GM21576 (cell line): ENCODE results near the gene OPTC.
"Not testable (repeated sequence)": the region's sequence is repeated elsewhere in the genome, so short reads cannot be mapped to it uniquely, and the experiment has no call there.

ENCODE experiments used
- ATAC-seq: cut with Tn5 transposase; IDR thresholded peaks from one replicate; pipeline ENCODE4 v1.9.1; 2021; ENCODE audit warnings: mild to moderate bottlenecking, moderate library complexity; ENCODE audit not compliant: unreplicated experiment

The OPTC gene

DNA sequence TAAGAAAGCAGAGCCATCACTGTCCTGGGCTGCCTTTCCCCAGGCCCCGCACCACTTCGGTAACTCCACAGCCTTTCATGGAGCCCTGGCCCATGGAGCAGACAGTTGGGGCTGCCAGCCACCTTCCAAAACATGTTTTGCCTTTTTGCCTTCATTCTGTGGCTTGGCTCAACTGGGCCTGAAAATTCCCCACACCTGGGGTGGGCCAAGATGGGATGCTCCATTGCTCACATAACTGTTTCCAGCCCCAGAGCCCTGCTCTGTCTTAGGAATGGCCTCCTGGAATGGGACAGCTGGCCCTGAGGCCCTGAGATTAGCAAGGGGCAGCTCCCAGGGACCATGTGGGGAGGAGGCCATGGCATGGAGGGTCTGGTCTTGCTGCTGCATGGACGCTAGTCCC, 29.2 kb upstream of the OPTC start:
- no peak for ATAC-seq

DNA sequence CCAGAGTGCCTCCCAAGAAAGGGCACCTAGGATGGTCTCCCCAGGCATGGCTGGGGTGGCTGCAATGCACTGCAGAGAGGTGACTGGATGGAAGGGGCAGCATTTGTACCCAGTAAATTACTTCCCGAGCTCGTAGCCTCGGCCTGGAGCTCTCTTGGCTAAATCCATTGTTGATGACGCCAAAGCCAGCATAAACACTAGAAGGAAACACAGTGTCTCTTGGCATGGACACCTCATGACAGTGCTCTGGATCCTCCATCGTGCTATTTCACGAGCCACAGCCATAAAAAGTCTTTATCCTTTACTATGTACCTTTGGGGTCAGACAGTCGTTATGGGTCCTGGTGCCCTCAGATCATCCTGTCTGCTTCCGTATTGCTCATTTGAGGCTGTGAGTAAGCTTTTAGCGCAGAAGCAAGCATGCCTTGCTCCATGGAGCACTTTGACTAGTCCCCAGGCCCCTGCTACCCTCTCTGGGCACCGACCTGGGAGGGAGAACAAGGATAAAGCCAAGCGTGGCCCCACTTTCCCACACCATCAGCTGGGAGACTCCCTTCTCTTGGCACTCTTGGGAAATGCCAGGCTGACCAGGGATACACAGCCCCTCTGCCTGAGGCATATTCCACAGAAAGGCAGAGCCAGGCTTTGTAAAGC, 28.7 kb upstream of the OPTC start:
- no peak for ATAC-seq

DNA sequence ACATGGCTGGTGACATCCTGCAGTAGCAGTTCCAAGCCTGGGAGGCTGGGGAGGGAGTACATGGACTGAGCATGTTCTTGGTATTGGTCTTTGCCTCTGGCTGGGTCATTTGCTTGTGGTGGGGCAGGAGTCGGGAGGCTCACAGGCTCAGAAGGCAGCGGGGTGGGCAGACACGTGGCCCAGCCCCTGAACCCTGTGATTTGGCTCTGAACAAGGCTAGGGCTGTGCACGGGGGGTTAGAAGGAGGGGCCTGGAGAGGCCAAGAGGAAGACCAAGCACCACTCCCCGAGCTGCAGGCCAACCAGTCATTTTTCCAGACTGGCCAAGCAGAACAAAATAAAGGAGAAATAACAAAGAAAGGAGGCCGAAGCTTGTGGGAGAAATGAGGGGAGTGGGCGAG, 28.0 kb upstream of the OPTC start:
- no peak for ATAC-seq

DNA sequence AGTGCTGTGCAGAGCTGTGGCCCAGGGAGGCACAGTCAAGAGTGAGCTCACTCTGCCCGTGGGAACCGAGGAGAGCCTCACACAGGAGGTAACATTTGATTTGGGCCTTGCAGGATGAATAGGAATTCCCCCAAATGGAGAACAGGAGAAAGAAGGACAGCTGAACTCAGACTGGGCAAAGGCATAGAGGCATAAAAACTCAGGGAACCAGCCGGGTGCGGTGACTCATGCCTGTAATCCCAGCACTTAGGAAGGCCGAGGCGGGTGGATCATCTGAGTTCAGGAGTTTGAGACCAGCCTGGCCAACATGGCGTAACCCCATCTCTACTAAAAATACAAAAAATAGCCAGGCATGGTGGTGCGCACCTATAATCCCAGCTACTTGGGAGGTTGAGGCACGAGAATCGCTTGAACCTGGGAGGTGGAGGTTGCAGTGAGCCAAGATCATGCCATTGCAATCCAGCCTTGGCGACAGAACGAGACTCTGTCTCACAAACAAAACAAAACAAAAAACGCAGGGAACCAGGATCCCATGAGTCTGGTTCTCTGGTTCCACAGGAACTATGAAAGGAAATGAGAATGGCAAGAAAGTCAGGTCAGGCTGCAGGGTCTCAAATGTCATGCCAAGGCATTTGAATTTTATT, 26.9 kb upstream of the OPTC start:
- ATAC-seq, result not testable (repeated sequence)

DNA sequence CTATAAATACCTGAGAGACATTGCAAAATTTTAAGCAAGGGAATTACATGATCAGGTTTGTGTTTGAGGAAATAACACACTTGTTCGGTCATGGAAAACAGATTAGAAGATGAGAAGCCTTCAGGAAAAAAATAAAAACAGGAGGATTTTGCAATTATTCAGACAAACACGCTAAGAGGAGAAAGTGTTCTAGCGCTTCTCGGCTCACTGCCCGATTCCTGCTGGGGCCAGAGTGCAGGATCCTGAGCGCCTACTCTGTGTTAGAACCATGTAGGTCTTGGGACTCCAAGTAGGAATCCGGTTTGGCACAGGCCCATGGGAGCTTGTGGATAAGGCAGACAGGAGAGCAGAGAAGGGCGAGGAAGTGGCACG, 26.4 kb upstream of the OPTC start:
- no peak for ATAC-seq

DNA sequence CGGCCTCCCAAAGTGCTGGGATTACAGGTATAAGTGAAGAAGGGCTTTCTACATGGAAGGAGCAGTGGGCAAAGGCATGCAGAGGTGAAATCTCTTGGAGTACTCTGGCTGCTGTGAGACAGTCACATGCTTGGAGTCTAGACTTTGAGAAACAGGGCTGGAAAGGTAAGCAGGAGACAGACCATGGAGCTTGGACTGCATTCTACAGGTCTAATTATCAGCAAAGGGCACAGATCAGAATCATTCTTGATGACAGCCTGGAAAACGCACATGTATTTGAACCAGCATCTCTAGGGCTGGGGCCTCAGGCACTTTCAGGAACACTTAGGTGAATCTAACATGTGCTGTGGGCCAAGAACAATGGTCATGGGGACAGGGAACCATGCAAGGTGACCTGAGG, 25.6 kb upstream of the OPTC start:
- no peak for ATAC-seq

DNA sequence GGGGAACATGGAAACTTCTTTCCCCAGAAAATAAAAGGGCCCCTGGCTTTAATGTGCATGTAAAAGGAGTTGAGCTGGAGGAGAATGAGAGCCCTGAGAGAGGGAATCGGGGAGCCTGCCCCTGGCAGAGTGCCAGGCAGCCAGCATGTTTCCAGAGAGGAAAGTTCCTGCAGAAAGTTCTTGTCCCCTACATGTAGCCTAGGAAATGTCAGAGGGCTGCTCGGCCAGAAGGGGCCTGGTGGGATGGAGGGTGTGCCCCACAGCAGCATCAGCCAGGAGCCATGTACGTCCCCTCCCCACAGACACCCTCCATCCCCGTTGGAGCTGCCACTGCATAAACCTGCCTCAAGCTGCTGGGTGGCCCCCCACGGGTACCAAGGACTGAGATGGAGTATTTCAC, 23.7 kb upstream of the OPTC start:
- no peak for ATAC-seq

DNA sequence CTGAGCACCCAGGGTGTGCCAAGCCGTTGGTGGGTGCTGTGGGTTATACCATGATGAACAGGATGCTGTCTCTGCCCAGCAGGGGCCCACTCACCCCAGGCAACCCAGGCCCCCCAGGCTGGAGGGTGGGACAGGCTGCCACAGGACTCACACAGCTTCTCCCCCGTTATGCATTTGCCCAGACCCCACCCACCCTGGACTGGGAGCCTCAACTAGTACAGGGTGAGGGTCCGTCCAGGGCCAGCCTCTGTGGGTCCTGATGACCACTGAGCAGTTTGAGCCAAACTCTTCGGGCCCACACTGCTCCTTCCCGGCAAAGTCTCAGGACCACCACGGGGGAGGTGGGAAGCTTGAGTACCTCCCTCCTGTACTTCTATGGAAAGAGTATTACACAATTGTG, 22.1 kb upstream of the OPTC start:
- no peak for ATAC-seq

DNA sequence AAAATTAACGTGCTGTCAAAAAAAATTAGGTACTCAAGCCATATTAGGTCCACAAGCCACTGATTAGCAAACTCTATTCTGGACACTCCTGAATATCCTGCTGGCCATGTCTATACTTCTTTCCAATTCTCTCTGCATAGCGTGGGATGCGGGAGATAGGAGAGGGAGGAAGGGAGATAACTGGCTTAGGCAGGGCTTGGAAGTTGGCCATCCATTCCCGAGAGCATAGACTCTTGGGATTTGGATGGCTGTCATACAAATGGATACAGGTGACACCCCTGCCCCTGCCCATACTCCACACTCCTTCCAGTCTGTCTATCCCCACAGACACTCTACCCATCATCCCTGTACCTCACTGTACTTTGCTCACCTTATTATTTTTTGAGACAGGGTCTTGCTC, 20.7 kb upstream of the OPTC start:
- no peak for ATAC-seq

DNA sequence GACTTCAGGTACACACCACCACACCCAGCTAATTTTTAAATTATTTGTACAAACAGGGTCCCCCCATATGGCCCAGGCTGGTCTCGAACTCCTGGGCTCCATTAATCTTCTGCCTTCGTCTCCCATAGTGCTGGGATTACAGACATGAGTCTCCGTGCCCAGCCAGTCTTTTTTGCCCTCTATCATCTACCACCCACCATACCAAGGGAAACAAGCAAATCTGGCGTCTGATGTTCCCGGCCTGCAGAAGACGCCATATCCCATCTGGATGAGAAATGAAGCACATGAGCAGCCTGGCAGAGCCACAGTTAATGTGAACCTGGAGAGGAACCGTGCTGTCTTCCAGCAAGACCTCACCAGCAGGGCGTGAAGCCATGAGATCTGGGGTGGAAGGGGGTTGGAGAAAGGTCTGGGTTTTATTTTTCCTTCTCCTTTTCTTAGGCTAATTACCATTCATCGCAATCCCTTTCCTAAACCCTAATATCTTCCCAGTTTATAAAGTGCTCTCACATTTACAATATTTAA, 20.1 kb upstream of the OPTC start:
- ATAC-seq, result no peak

DNA sequence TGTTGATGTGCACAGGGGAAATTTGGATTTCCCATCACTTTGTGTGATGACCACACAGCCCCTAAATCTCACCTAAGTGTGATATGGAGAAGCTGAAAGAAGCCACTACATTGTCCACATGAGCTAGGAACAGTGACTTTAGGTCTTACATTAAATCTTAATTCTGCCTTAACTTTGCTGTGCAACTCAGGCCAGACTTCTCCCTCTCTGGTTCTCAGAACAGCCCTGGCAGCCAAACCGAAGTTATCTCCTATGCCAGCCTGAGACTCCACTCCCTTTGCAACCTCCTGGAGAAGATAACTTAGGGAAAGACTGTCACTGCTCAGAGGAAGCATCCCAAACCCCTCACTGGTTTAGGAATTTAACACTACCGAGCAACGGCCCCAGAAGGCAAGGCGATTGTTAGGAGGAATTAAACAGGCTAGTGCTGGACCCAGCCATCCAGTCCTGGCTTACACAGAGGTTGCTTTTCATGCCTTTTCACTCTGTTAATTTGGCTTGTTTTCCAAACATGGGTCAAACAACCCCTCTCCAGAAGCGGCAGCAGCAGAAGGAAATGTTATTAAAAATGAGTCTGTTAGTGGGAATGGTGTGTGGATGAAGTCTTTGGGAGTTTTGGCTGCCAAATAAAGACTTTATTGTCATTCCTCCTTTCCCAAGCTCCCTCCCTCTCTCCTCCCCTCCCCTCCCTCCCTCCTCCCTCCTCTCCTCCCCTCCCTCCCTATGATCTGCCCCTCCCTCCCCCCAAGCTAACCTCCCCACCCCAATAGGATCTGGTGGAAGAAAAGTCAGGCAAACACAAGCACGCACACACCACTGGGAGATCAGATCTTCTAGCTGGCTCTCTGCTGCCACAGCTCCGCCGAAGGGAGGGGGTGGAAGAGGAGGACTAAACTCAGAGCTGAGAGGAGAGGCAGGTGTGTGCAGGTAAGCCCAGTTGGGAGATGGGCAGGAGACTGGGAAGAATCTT, 18.7 kb upstream of the OPTC start, which contains the start of gene PRELP:
TSS of gene PRELP (plus strand) at position 795 of the 970 bp plus-strand sequence. CDS start 7,379 bp downstream, outside the sequence.
- no peak for ATAC-seq

DNA sequence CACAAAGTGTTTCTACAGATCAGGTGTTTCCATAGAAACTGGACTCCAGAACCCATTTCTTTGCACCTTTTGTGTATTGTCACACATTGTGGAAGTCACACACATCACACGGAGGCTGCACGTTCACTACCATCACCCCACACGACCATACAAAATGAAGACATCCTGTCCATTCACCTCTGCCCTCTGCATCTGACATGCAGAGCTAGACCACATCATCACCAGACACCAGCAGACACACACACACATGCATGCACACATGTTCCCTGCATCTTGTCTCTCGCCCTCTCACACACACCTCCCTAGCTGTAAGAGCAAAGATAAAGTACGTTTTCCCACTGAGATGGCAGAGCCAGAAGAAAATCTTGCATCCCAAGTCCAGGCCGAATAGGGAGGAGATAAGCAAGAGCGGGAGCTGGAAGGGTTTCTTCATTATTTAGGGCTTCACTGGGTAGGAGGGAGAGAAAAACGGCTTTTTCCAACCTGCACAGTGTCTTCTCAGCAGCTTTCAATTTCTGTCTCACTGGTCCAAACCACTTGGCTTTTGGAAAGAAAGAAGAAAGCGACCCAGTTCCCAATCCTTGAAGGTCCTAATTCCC, 17.6 kb upstream of the OPTC start:
- no peak for ATAC-seq

DNA sequence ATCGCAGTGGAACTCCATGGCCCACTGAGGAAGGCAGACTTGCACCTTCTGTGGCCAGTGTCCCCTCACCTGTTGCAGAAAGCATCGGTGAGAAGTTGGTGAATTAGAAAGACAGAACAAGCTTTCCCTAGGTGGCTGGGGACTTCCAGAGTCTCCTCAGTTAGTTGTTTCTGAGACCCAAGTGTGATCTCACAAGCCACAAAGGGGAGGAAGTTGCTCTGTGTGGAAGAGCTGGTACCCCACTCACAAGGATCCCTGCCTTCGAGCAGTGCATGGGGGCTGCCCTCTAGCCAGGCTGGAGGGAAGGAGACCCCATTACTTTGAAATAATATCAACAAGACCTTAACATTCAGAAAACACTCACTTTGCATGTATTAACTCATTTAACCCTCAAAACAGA, 16.2 kb upstream of the OPTC start:
- no peak for ATAC-seq

DNA sequence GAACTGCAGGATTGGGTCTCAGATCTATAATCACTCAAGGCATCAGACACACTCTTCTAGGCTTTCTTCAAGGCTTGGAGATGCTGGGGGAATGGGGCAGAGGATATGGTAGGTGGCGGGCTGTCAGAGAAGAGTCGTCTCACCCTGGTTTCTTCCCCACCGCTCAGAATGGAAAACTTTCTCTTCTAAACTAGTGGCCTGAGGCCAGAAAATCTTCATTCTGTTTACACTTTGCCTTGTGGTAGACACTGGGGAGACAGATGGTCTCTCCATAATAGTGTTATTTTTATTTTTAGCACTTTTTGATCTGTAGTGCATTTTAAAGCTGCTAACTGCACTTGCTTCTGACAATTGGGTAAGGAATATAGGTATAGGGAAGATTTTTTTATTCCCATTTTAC, 15.7 kb upstream of the OPTC start:
- ATAC-seq, result no peak

DNA sequence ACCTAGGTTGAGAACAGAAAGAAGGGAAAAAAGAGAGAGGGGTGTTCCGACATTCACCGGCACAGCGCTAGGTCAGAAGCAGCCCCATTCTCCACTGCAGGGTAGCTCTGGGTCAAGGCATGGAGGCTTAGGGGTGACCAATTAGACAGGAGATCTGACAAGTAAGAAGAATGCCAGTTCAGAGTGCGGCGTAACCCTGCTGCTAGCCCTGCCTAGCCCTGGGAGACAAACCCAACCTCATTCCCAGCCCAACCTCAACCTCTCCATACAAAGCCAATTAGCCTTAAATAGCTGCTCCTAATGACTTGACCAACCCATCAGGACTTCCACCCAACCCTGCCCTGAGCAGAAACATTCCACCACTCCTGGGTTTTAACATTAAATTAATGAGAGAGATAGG, 15.0 kb upstream of the OPTC start:
- ATAC-seq, result no peak

DNA sequence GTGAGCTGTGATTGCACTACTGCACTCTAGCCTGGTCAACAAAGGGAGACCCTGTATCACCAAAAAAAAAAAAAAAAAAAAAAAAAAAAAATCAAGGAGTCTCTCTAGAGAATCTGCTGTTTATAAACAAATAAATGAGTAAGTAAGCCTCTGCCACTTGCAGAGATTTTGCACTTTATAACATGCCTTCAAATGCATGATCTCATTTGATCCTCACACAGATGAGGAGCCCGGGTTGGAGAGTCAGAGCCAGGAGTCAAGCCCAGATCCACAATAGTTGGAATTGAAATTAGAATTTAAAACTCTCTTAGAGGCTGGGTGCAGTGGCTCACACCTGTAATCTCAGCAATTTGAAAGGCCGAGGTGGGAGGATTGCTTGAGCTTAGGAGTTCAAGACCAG, 14.3 kb upstream of the OPTC start:
- no peak for ATAC-seq

DNA sequence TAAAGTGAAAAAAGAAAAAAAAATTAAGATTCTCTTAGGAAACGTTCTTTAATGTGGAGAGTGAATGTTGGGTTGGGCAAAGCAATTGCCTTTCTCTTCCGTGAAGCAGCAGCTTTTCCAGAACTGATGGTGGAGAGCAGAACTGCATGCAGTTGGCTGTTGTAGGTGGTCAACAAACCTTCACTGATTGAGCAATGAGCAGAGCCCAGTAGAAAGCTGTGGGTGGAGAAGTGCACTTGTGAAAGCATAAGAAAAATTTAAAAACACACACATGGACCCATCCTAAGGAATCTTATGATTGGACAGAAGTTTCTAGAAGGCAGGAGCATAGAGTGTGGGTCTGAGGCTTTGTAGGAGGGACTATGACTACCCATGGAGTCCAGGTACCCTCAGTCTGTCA, 13.9 kb upstream of the OPTC start:
- no peak for ATAC-seq

DNA sequence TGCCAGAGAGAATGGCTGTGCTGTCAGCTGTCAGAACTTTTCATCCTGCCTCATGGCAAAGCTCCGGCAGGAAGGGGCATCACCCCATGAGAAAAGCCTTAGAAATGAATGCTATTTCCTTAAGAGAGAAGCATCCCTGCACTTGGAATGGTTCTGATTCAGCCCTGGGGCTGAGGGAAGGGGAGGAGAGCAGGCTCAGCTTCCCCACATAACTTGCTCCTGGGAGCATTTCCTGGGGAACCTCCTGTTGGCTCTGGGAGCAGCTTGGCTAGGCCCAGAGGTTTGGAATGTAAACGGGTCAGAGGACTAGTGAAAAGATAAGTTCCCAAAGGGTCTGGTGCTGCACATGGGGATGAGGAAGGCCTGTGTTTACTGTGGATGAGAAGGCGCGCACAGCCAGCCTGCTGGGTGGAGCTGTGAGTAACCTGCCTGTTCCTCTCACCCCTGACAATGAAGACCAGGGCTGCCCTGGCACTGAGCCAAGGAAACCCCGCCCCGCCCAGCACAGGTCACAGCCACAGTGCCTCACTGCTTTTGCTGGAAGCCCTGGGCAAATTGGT, 13.3 kb upstream of the OPTC start:
- no peak for ATAC-seq

DNA sequence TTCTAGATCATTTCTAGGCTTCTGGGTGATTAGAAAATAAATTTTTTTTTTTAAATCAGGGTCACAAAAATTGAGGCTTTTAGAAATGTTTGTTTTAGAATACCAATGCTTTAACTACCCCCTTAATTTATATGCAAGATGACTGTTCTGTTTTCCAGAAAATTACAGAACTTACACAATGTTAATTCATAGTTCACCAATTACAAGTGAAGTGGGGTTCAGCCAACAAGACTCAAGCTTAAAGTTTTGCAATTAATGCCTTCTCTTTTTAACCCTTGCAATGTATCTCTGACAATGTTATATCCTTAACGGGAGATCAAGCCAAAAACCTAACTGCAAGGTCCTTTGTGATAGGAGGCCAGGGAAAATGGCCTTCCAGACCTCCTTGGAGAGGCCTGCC, 12.8 kb upstream of the OPTC start:
- ATAC-seq, result no peak

DNA sequence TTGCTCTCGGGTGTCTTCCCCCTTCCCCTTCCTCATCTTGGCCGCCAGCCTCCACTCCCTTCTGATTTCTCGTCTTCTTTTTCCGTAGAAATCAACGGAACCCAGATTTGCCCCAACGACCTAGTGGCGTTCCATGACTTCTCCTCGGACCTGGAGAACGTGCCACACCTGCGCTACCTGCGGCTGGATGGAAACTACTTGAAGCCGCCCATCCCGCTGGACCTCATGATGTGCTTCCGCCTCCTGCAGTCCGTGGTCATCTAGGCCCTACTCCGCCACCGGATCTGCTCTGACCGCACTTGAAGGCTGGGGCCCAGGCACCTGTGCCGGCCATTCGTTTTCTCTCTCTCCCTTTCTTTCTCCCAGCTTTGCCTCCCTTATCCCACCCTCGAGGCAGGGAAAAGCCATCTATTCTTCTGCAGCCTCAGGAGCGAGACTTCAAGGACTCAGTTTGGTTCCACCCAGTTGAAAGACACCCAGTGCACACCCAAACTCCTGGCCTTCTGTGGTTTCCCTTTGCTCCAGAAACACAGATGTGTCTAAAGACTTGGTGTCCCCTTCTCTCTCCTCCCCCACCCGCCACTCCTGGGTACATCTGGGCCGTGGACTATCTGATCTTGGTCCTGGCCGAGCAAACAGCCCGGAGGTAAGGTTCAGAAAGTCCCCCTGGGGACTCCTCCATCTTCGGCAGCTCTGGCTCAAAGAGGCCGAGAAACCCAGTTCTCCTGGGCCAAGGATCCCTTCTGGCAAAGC, 7.2 kb upstream of the OPTC start:
- no peak for ATAC-seq
